LNCaP clone FGC (cell line): Measurements from ENCODE around the gene RITA1.

Experiments used
- DNase-seq: peaks from one replicate; pipeline ENCODE4 v3.0.0-alpha.2; 2011; ENCODE audit warnings: low read depth
- H3K4me3 ChIP-seq: 2 replicates; pipeline ENCODE4 v1.5.1; 2011; ENCODE audit warnings: mild to moderate bottlenecking, low read depth, low read length, control low read depth
- TF ChIP-seq, protein P1 (sequence below): IDR thresholded peaks from 2 replicates; pipeline ENCODE4 v1.5.1; 2012; ENCODE audit warnings: mild to moderate bottlenecking; ENCODE audit not compliant: control insufficient read depth, insufficient read depth; ENCODE audit errors: extremely low read depth

Gene RITA1

DNA sequence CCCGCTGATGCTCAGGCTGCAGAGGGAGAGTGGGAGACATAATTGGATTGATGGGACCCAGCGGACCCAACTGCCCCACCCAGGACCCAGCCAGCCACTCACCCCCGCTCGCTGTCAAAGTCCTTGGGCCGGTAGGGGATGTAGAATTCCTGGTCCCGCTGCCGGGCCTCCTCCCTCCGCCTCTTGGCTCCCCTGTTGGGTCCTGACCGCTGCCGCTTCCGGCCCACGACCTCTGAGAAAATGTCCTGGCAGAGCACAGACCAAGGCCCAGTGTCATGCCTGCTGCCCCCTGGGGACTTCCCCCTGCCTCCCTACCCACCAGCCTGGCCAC is 22.5 kb upstream of the RITA1 start:
- H3K4me3 ChIP-seq, result no peak overlapping the region
- no peak for DNase-seq
- TF ChIP-seq, protein P1, sequence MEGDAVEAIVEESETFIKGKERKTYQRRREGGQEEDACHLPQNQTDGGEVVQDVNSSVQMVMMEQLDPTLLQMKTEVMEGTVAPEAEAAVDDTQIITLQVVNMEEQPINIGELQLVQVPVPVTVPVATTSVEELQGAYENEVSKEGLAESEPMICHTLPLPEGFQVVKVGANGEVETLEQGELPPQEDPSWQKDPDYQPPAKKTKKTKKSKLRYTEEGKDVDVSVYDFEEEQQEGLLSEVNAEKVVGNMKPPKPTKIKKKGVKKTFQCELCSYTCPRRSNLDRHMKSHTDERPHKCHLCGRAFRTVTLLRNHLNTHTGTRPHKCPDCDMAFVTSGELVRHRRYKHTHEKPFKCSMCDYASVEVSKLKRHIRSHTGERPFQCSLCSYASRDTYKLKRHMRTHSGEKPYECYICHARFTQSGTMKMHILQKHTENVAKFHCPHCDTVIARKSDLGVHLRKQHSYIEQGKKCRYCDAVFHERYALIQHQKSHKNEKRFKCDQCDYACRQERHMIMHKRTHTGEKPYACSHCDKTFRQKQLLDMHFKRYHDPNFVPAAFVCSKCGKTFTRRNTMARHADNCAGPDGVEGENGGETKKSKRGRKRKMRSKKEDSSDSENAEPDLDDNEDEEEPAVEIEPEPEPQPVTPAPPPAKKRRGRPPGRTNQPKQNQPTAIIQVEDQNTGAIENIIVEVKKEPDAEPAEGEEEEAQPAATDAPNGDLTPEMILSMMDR, result no peak

DNA sequence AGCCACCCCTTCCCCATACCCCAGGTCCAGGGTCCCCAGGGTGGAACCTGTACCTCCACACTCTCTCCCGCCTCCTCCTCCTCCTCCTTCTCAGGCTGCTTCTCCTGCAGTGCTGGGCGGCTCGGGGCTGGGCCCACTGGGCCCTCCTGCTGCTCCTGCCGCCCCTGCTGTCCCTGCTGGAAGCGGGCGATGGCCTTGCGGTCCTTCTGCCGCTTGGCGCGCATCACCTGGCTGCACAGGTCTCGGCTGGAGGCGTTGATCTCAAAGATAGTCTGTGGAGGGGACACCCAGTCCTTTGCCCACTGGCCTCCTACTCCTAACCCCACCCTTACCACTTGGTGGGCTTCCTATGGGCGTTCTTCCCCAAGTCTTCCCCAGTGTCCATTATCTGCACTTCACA is 21.5 kb upstream of the RITA1 start:
- no peak overlapping the region for H3K4me3 ChIP-seq
- no peak for DNase-seq
- TF ChIP-seq, protein P1, result no peak

DNA sequence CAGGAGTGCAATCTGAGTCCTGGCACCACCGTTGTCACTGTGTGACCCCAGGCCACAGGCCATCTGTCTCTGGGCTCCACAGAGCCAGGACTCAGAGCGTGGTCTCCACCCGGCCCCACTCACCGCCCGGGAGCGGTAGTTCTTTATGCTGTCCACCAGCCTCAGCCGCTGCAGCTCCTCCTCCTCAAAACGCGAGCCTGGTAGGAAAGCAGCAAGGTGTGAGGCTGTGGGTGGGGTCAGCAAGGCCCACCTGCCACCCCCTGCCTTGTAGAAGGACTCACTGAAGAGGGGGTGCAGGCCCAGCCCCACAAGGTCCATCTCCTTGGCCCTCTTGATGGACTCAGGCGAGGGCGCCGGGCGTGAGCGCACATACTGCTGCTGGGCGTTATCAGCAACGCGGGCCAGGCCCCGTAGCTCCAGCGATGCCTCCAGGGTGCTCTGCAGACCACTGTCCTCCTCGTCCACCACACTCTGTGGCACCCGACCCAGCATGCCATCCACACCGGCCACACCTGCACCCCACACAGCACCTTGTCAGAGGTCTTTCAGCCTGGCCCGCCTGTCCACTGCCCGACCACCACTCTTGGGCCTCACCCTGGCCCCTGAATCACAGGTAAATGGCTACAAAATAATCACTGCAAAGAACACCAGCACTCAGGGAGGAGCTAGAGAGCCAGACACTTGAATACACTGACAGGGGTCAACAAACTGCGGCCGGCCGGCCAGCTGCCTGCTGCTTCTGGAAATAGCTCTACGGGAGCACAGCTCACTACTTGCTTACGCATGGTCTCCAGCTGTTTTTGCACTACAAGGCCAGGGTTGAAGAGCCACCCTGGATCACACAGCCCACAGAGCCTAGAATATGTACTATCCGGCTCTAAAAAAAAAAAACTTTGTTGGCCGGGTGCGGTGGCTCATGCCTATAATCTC is 19.7 kb upstream of the RITA1 start:
- DNase-seq, result no peak
- no peak overlapping the region for H3K4me3 ChIP-seq
- TF ChIP-seq, protein P1, result no peak

DNA sequence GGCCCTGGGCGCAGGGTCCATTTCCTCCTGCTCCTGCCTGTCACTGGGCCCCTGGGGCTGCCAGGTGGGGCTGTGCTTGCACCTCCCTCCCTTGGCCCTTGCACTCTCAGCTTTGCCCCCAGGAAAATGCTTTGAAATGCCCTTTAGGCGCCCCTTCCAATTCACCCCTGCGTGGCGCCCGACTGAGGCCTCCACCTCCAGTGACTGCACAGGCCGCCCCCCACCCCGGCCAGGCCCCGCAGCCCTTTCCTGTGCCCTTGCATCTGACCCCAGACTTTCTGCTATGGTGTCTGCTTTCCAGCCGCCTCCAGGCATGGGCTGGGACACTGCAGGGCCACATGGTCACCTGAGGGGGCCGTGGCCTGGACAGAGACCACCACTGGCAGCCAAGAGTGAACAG is 17.7 kb upstream of the RITA1 start:
- no peak overlapping the region for H3K4me3 ChIP-seq
- TF ChIP-seq, protein P1, result no peak
- no peak for DNase-seq

DNA sequence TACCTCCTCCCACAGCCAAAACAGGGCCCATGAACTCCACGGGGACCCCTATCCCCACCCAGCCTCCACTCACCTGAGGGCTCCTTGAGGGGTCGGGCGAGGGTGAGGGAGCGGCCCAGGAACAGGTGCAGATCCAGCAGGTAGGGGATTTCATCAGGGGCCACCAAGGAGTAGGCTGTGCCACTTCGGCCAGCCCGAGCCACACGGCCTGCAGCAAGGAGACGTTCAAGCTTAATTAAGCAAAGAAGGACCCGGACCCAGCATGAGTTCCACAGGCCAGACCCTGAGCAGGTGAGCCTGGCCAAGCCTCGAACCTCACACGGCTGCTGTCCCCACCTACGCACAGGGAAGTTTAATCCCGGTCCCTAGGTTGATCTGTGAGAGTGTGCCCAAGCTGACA is 15.8 kb upstream of the RITA1 start:
- TF ChIP-seq, protein P1, result no peak
- H3K4me3 ChIP-seq, result no peak overlapping the region

DNA sequence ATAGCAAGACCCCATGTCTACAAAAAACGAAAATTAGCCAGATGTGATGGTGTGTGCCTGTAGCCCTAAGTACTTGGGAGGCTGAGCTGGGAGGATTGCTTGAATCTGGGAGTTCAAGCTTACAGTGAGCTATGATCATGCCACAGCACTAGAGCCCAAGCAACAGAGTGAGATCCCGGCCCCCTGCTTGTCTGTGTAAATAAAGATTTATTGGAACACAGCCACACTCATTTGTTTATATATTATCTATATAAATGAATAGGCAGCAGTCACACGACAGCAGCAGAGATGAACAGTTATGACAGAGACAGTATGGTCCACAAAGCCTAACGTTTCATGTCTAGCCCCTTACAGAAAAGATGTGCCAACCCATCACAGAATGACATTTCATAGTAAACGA is 15.1 kb upstream of the RITA1 start:
- H3K4me3 ChIP-seq, result no peak overlapping the region
- DNase-seq, result no peak
- TF ChIP-seq, protein P1, result no peak

More for the DNA sequence above, 15.8 kb upstream of the RITA1 start:
- no peak for DNase-seq

DNA sequence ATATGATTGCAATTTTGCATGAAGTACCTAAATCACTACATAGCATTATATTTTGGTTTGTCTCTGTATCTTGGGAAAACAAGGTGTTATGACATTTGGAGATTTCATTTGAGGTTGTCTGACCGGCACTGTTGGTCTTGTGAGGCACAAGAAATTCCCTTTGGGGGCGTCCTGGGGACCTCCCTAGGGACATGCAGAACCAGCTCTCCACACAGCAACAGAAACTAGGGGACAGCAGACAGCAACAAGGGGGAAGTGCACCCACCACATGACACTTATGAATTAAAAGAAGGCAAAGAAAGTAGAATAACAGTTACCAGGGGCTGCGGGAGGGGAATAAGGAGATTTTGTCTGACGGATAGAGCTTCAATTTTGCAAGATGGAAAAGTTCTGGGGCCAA is 14.6 kb upstream of the RITA1 start:
- DNase-seq, result no peak
- no peak overlapping the region for H3K4me3 ChIP-seq
- TF ChIP-seq, protein P1, result no peak
